ENCODE results near the gene SCP2.

- TF ChIP-seq ZNF263 (CRISPR knock-in tag; IDR thresholded peaks at IDR 0.05; ENCODE audit: low read depth) (no peak), CTCF (IDR thresholded peaks at IDR 0.05) (no peak), CBFB (CRISPR knock-in tag; IDR thresholded peaks at IDR 0.05; ENCODE audit: low read depth) (no peak), SOX15 (CRISPR knock-in tag; IDR thresholded peaks at IDR 0.05) (no peak), SMAD3 (CRISPR knock-in tag; IDR thresholded peaks at IDR 0.05; ENCODE audit: borderline replicate concordance) (no peak), ATF1 (CRISPR knock-in tag; IDR thresholded peaks at IDR 0.05) (no peak), HMGXB4 (CRISPR knock-in tag; IDR thresholded peaks at IDR 0.05) (no peak), MAX (CRISPR knock-in tag; IDR thresholded peaks at IDR 0.05) (no peak), NFYB (CRISPR knock-in tag; conservative IDR thresholded peaks at IDR 0.05; ENCODE audit: low read depth) (no peak), PREB (CRISPR knock-in tag; IDR thresholded peaks at IDR 0.05; ENCODE audit: borderline replicate concordance) (no peak), ZNF219 (CRISPR knock-in tag; IDR thresholded peaks at IDR 0.05; ENCODE audit: borderline replicate concordance) (no peak), ESRRA (CRISPR knock-in tag; IDR thresholded peaks at IDR 0.05; ENCODE audit: borderline replicate concordance) (no peak), ATF3 (CRISPR knock-in tag; conservative IDR thresholded peaks at IDR 0.05) (no peak)
Measured at GRCh38 chr1:52929019-52929418, 1.9 kb downstream of the SCP2 start.
